Left colon (tissue), 2 donors: ENCODE results near the gene OST4. TPM values are rescaled to one million over a fixed set of nuclear protein-coding genes. Genes with fewer than 3 reads are reported as not detected.
"Not testable (repeated sequence)": the region's sequence is repeated elsewhere in the genome, so short reads cannot be mapped to it uniquely, and the experiment has no call there.

Experiments used
- ATAC-seq: fragments of 200-7000 bp; cut with Tn5 transposase; one replicate; pipeline ENCODE4 v1.9.1; 2020; ENCODE audit warnings: mild to moderate bottlenecking, moderate library complexity
- DNase-seq, 2 donors: peaks; one replicate each; pipeline ENCODE4 v3.0.0-alpha.2; 2020
- intact Hi-C, 2 donors: fragments of 100-400 bp; cut with DNase I in 1 of 2; cut with micrococcal nuclease in 1 of 2; formaldehyde crosslinking; loops; one replicate each; pipeline versions ENCODE4 v1.11.2 to v1.14.0; 2022; cut with DNase I, micrococcal nuclease
- total RNA-seq, 2 donors: library from RNA; stranded (reverse); fragmentation: NEBNext Ultra II Directional; extraction: Animal tissue kit (Norgen Biotek cat#: 25700); gene quantifications; one replicate each; pipeline ENCODE4 v1.2.1, GENCODE V29; 2021
- donor health status: DM: no; HTN: no; CAD: no.
- donor health status: DM: yes; HTN: yes; CAD: no.

The OST4 gene
- total RNA-seq, 2 donors from 2014 or later: 243 to 278 TPM

DNA sequence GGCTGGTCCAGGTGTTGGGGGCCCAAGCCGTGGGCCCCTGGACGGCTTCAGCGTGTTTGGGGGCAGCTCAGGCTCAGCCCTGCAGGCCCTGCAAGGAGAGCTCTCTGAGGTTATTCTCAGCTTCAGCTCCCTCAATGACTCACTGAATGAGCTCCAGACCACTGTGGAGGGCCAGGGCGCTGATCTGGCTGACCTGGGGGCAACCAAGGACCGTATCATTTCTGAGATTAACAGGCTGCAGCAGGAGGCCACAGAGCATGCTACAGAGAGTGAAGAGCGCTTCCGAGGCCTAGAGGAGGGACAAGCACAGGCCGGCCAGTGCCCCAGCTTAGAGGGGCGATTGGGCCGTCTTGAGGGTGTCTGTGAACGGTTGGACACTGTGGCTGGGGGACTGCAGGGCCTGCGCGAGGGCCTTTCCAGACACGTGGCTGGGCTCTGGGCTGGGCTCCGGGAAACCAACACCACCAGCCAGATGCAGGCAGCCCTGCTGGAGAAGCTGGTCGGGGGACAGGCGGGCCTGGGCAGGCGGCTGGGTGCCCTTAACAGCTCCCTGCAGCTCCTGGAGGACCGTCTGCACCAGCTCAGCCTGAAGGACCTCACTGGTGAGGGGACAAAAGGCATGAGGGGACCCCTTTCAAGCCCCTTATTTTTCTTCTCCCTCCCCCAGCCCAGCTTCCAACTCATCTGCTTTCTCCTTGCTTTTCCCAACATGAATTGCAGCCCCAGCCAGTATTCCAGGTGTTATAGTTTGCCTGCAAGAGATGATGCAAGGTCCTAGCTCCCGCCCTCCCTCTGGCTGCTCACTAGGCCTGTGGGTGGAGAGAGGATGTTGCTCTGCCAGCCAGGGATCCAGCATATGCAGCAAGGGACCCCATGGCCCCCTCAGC, 12.2 kb upstream of the OST4 start:
- ATAC-seq: no peak
- no peak for DNase-seq
- intact Hi-C loops: loop anchor here in 1 of 2 donors (10.0 kb wide), 1 partner anchor 49 kb away; the partner anchor contains the start of gene TMEM214

- ATAC-seq: no peak
- DNase-seq: no peak
- intact Hi-C loops: loop anchor here in 1 of 2 donors (10.0 kb wide), 1 partner anchor 48 kb away; the partner anchor contains the start of gene TMEM214
Measured at GRCh38 chr2:27082773-27083409, 11.4 kb upstream of the OST4 start.

DNA sequence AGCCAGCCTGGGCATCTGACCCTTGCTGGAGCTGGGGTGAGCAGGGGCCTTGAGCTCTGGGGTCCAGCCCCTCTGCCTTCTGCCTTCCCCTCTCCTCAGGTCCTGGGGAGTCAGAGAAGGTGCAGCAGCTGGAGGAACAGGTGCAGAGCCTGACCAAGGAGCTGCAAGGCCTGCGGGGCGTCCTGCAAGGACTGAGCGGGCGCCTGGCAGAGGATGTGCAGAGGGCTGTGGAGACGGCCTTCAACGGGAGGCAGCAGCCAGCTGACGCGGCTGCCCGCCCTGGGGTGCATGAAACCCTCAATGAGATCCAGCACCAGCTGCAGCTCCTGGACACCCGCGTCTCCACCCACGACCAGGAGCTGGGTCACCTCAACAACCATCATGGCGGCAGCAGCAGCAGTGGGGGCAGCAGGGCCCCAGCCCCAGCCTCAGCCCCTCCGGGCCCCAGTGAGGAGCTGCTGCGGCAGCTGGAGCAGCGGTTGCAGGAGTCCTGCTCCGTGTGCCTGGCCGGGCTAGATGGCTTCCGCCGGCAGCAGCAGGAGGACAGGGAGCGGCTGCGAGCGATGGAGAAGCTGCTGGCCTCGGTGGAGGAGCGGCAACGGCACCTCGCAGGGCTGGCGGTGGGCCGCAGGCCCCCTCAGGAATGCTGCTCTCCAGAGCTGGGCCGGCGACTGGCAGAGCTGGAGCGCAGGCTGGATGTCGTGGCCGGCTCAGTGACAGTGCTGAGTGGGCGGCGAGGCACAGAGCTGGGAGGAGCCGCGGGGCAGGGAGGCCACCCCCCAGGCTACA, 10.7 kb upstream of the OST4 start:
- DNase-seq (no peak), ATAC-seq (no peak)
- intact Hi-C loops: loop anchor here in 1 of 2 donors (10.0 kb wide), 1 partner anchor 47 kb away; the partner anchor contains the start of gene TMEM214

DNA sequence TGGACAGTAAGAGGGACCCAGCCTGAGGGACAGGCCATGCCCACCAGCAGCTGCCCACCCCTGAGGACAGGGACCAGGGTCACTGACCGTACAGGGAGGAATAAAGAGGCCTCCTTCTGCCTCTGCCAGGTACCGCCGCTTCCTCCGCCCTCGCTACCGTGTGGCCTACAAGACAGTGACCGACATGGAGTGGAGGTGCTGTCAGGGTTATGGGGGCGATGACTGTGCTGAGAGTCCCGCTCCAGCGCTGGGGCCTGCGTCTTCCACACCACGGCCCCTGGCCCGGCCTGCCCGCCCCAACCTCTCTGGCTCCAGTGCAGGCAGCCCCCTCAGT, 9.1 kb upstream of the OST4 start:
- ATAC-seq: no peak
- intact Hi-C loops: loop anchor here in 1 of 2 donors (10.0 kb wide), 1 partner anchor 46 kb away; the partner anchor contains the start of gene TMEM214
- peak in 1 of 2 donors; percentile 37 for DNase-seq

DNA sequence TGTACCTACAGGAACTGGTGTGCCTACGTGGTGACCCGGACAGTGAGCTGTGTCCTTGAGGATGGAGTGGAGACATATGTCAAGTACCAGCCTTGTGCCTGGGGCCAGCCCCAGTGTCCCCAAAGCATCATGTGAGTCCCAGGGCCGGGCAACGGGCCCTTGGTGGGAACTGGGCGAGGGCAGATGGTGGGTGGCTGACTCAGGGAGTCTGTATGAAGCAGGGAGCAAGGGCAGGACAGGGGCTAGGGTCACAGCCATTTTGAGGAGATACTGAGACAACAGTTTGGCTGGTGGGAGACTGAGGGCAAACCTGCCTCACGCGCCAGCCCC, 8.7 kb upstream of the OST4 start:
- DNase-seq: no peak

DNA sequence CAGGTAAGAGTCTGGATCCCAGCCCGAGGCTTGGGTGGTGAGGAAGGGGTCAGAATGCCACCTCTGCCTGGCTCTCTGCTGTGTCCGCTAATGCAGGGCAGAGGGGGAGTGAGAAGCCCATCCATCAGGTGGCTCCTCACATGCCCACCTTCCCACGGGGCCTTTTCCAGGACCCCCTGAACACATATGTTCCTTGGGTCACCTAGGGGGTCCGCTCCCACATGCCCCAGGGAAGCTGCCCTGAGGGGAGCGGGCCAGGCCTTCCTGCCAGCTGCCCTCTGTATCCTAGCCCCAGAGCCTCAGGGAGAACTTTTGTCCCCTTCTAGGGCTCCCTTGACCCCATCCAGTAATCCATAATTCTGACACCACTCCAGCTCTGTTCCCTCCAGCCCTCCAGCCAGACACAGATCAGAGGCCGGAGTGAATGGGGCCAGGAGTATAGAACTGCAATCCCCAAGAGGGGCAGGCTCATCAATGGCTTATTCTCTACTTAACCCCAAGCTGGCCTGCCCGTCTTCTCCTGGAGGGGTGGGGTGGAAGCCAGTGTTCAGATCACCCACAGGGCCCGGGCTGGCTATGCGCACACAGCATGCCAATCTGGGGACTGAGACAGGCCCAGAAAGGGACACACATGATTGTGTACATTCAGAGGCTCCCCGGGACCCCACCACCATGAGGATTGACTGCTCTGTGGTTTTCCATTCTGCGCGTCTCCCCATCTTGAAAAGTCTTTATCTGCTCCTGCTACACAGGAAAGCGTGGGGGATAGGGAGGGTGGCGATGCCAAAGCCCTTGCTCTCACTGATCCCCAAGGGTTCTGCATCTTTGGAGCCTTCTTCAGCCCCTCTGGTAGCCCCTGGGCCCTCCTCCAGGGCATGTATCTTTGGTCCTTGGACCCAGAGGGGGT, 8.0 kb upstream of the OST4 start:
- ATAC-seq (no peak), DNase-seq (no peak)
- intact Hi-C loops: loop anchor here in 1 of 2 donors (10.0 kb wide), 1 partner anchor 45 kb away; the partner anchor contains the start of gene TMEM214

More for the DNA sequence above, 8.7 kb upstream of the OST4 start:
- ATAC-seq: no peak
- intact Hi-C loops: loop anchor here in 1 of 2 donors (10.0 kb wide), 1 partner anchor 45 kb away; the partner anchor contains the start of gene TMEM214

- DNase-seq: peak; percentile 62 to 82
- intact Hi-C loops: no loop called here
- no peak for ATAC-seq
Measured at GRCh38 chr2:27078267-27079194, 7.1 kb upstream of the OST4 start, which contains the start of gene EMILIN1. Gene EMILIN1, plus strand, starts transcription at chr2:27078615. Its CDS starts 451 bp downstream, at chr2:27079066.

- DNase-seq: no peak
- no peak for ATAC-seq
- intact Hi-C loops: no loop called here
Measured at GRCh38 chr2:27077231-27077630, 5.8 kb upstream of the OST4 start.

DNA sequence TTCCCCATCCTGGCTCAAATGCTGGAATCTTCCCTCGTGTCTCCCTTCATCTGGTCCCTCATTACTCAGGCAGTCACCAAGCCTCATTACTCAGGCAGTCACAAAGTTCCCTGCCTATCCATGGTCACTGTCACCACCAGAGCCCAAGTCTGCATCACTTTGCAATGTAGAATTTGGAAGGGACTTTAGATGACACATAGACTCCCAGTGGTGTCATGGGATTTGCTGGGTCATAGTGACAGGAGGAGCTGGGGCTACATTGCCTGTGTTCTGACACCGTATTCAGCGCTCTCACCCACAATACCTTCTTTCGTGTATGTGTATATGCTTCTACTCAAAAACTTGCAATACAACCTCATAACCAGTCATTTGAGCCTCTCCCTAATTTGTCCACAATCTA, 4.9 kb upstream of the OST4 start:
- ATAC-seq: no peak
- intact Hi-C loops: no loop called here
- DNase-seq: no peak

DNA sequence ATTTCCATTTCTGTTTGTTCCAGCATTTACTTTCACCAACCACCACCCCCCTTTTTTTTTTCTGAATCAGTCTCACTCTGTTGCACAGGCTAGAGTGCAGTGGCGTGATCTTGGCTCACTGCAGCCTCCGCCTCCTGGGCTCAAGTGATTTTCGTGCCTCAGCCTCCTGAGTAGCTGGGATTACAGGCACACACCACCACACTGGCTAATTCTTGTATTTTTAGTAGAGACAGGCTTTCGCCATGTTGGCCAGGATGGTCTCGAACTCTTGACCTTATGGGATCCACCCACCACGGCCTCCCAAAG, 4.1 kb upstream of the OST4 start:
- intact Hi-C loops, DNase-seq, ATAC-seq: not testable (repeated sequence)

DNA sequence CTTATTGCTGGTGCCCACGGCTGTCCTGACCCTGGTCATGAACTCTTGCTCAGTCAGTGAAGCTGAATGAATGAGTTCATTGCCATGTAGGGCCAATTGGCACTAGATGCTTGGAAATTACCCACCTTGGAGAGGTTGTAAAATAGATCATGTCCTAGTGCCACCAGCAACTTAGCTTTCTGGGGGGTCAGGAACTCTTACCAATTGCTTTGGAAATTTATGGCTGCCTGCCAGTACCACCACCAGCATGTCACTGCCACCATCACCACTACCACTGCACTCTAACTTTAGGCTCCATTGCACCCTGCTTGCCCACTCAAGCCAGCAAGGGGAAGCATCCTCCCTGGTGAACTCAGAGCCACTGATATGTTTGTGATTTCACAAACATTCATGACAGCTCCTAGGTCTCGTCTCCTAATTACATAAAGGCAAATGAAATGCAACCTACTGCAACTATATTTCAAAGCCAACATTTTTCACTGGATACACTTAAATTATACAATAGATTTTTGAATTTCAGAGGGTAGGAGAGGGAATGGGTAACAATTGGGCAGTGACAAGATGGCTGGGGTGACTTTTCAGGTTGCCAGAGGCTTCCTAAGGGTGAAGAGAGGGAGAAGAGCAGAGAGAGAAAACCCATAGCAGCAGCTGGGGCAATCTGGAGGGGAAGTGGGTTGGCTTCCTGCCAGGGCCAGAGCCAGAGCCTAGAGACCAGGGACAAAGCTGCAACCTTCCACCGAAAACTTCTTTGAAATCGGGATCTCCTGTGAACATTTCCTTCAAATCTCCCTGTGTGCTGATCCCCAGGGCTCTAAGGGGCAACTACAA, 3.5 kb upstream of the OST4 start:
- DNase-seq (peak; percentile 55 to 75), ATAC-seq (no peak)
- intact Hi-C loops: no loop called here

DNA sequence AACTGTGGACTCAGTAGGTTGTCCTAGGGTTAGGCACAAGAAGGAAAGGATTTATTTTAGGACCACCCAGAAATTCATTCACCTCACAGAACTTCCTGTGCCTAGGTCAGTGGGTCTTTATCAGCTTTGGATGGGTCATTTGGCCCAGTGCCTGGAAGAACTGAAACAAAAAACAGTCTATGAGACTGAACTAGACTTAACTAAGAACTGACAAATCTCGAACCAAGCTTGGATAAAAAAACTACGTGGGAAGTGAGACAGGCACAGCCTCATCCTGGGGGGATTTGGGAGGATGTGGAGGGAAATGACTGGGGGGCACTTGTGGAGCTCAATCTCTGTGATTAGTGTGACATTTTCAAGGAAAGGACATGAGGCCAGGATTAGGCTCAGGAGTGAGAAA, 2.3 kb upstream of the OST4 start:
- DNase-seq (no peak), ATAC-seq (no peak)
- intact Hi-C loops: no loop called here

- ATAC-seq: no peak
- no peak for DNase-seq
- intact Hi-C loops: no loop called here
Measured at GRCh38 chr2:27072920-27073319, 1.5 kb upstream of the OST4 start.

DNA sequence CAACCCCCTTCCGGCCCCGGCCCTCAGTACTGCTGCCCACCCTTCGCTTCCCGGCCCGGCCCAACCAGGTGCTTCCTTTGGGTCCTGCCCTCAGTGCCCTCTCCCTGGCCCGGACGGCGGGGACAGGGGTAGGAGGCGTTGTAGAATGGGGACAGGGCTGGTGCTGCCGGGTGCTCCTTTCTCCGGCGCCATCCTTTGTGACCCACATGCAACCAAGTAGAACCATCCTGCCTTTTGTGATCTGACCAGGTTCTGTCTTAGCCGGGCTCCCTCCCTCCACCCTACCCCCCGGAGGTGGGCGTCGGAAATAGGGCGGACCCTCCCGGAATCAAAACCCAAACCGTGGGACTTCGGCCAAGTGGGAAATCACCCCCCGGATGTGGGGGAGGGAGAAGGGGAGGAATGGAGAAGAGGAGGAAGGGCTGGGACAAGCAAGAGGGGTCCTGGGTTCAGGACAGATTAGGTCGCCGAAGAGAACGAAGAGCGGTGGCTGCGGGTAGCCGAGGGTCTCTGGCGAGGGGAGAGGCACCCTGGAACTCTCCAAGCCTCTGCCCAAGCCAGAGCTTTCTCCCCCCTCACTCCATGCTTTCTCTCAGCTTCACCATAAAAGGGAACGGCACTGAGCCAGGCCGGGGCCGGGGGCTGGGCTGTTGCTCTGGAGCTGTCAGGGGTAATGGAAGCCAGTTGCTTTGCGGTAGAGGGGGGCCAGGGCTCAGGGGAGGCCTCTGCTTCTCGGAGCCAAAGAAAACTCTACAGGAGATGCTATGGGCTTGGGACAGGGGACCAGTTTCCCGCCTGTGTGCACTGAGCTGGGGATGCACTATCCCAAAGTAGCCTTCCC, 756 bp upstream of the OST4 start:
- DNase-seq: peak; percentile 66 to 86
- intact Hi-C loops: no loop called here
- no peak for ATAC-seq

GRCh38 chr2:27070653-27071276, 689 bp downstream of the OST4 start:
- intact Hi-C loops: no loop called here
- no peak for ATAC-seq

More at GRCh38 chr2:27070653-27071276, 689 bp downstream of the OST4 start:
- DNase-seq: no peak
